Measurements from ENCODE around the gene NCOA7.

NCOA7 gene

DNA sequence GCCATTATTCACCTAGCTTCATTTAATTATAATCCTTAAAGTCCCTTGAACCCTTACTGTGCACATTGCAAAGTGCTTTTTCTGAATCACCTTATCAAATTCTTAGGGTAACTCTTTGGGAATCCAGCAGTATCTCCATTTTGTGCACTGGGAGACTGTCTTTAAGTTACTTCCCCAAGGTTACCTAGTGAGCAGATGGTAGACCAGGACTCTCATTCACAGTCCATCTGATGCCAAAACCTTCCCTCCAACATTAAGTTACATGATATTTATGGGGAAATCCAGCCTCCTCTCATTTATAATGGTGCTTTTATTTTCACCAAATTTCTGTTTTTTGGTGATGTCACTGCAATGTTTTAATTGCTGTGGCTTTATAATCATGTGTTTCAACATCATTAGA, 75.7 kb downstream of the NCOA7 start:
- Histone ChIP-seq H3K4me1 (ENCODE audit: control insufficient read depth, insufficient read depth, low read length) (no peaks in the 10 kb centered on the region), H3K9me3 (ENCODE audit: control insufficient read depth, low read length) (no peaks in the 10 kb centered on the region), H3K27me3 (ENCODE audit: control insufficient read depth, insufficient read depth, low read length, poor library complexity, severe bottlenecking) (no peaks in the 10 kb centered on the region), H3K27ac (ENCODE audit: insufficient read depth, low read depth, low read length, poor library complexity, severe bottlenecking) (no peak overlapping the region), H3K36me3 (ENCODE audit: control insufficient read depth, insufficient read depth, low read length) (no peaks in the 10 kb centered on the region), H3K4me3 (ENCODE audit: insufficient read depth, low read depth, low read length) (no peak overlapping the region)

DNA sequence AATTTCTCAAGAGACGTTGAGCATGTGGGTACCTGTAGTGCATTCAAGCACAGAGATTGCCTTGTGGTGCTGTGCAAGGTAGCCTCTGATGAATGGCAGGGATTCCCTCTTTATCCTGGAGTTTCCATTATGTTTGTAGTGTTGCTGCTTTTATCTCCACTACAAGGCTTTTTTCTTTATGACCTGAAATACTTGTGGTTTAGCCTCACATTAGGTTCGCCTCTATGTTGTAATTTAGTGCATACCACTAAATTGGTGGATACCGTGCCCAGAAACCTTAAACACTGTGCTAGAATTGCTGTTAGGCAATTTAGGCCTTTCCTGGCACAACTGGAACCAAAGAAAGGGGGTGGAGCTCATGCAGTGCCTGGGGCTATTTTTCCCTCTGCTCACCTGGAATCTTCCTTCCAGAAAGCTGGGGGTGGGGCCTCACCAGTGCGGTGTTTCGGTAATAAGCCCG, 76.8 kb downstream of the NCOA7 start:
- Histone ChIP-seq H3K4me3 (ENCODE audit: insufficient read depth, low read depth, low read length) (no peak overlapping the region), H3K36me3 (ENCODE audit: control insufficient read depth, insufficient read depth, low read length) (no peaks in the 10 kb centered on the region), H3K27me3 (ENCODE audit: control insufficient read depth, insufficient read depth, low read length, poor library complexity, severe bottlenecking) (no peaks in the 10 kb centered on the region), H3K9me3 (ENCODE audit: control insufficient read depth, low read length) (no peaks in the 10 kb centered on the region), H3K4me1 (ENCODE audit: control insufficient read depth, insufficient read depth, low read length) (no peaks in the 10 kb centered on the region), H3K27ac (ENCODE audit: insufficient read depth, low read depth, low read length, poor library complexity, severe bottlenecking) (no peak overlapping the region)
- WGBS, 2 experiments: 74 to 75% methylated on average over 6 of the region's 6 CpGs

DNA sequence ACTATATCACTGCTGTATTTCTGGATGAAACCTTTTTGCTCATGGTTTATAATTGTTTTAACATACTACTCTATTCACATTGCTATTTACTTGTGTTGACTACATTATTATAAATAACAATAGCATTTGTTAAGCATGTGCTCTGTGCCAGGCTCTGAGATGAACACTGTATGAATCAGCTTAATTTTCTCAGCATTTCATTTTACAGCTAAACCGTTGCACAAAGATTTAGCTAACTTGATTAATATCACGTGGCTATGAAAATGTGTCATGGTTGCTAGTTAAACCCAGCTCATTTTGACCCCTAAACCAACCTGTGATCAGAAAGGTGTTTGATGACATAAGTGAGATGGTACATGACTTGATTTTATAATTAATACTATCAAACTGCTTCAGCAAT, 77.5 kb downstream of the NCOA7 start:
- H3K4me1 ChIP-seq (ENCODE audit: control insufficient read depth, insufficient read depth, low read length): no peaks in the 10 kb centered on the region

DNA sequence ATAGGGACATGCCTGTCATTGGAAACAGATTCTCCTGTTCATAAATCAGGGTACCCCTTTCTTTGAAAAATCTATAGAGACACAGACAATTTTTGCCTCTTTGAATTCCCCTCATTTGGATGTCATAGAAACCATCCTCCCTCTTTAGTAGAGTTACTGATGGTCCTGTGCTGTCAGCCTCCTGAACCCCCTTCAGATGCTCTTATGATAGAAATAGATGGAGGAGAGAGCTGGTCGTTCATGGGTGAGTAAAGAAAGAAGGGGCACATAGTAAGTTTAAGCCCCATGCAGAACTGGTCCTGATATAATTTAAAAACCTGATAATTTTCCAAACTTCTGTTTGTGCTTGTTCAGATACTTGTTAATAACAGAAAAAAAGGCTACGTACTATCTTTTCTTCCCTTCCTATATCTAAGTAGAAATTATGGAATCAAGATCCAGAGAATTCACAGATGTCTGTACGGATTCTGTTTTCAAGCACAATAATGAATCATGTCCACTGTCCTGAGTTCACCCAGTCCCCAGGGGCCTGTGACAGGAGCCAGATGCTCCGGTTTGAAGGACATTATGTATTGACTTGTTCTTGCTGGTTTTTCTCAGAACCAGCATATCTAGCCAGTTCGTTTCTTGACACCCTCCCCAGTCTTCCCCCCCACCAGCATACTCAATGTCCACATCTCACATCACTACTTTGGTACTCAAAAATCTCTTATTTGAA, 78.1 kb downstream of the NCOA7 start:
- Histone ChIP-seq H3K36me3 (ENCODE audit: control insufficient read depth, insufficient read depth, low read length) (no peaks in the 10 kb centered on the region), H3K4me3 (ENCODE audit: insufficient read depth, low read depth, low read length) (no peak overlapping the region), H3K27me3 (ENCODE audit: control insufficient read depth, insufficient read depth, low read length, poor library complexity, severe bottlenecking) (no peaks in the 10 kb centered on the region), H3K9me3 (ENCODE audit: control insufficient read depth, low read length) (no peaks in the 10 kb centered on the region), H3K27ac (ENCODE audit: insufficient read depth, low read depth, low read length, poor library complexity, severe bottlenecking) (no peak overlapping the region), H3K4me1 (ENCODE audit: control insufficient read depth, insufficient read depth, low read length) (no peaks in the 10 kb centered on the region)
- WGBS, 2 experiments: 92 to 93% methylated on average over 5 of the region's 5 CpGs

More for the DNA sequence above, 77.5 kb downstream of the NCOA7 start:
- WGBS, 2 experiments: 97 to 100% methylated on average over 2 of the region's 2 CpGs
- Histone ChIP-seq H3K27ac (ENCODE audit: insufficient read depth, low read depth, low read length, poor library complexity, severe bottlenecking) (no peak overlapping the region), H3K9me3 (ENCODE audit: control insufficient read depth, low read length) (no peaks in the 10 kb centered on the region), H3K36me3 (ENCODE audit: control insufficient read depth, insufficient read depth, low read length) (no peaks in the 10 kb centered on the region), H3K4me3 (ENCODE audit: insufficient read depth, low read depth, low read length) (no peak overlapping the region), H3K27me3 (ENCODE audit: control insufficient read depth, insufficient read depth, low read length, poor library complexity, severe bottlenecking) (no peaks in the 10 kb centered on the region)

DNA sequence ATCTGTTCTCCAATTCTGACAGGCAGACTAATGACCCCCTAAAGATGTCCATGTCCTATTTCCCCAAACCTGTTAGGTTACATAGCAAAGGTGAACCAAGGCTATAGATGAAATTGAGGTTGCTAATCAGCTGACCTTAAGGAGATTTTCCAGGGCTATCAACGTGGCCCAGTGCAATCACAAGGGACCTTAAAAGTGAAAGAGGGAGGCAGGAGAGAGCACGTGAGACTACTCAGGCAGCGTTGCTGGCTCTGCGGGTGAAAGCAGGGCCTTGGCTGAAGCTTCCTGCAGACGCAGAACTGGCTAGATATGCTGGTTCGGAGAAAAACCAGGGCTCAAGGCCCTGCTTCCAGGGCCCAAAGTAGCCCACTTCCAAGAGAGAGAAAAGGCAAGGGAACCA, 78.7 kb downstream of the NCOA7 start:
- H3K27me3 ChIP-seq (ENCODE audit: control insufficient read depth, insufficient read depth, low read length, poor library complexity, severe bottlenecking): no peaks in the 10 kb centered on the region
- no peak overlapping the region for H3K27ac ChIP-seq (ENCODE audit: insufficient read depth, low read depth, low read length, poor library complexity, severe bottlenecking)
- no peaks in the 10 kb centered on the region for H3K9me3 ChIP-seq (ENCODE audit: control insufficient read depth, low read length)
- H3K4me3 ChIP-seq (ENCODE audit: insufficient read depth, low read depth, low read length): no peak overlapping the region
- no peaks in the 10 kb centered on the region for H3K4me1 ChIP-seq (ENCODE audit: control insufficient read depth, insufficient read depth, low read length)
- 87 to 92% methylated on average over 6 of the region's 6 CpGs for WGBS, 2 experiments
- H3K36me3 ChIP-seq (ENCODE audit: control insufficient read depth, insufficient read depth, low read length): no peaks in the 10 kb centered on the region

DNA sequence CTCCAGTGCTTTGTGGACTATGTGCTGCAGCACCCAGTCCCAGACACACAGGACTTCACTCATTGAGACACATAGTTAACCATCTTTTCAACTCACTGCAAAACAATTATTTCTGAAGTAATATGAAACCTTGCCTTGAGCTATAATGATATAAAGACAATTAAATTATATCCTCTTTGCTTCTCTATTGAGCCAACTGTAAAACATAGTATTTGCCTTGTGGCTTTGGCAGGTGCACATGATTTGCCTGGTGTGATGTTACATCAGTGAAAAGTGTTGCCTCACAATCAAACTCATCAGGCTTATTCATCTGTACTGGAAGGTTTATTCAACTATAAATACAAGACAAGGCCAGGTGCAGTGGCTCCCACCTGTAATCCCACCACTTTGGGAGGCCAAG, 80.6 kb downstream of the NCOA7 start:
- Histone ChIP-seq H3K4me3 (ENCODE audit: insufficient read depth, low read depth, low read length) (no peak overlapping the region), H3K9me3 (ENCODE audit: control insufficient read depth, low read length) (no peaks in the 10 kb centered on the region), H3K4me1 (ENCODE audit: control insufficient read depth, insufficient read depth, low read length) (no peaks in the 10 kb centered on the region), H3K27me3 (ENCODE audit: control insufficient read depth, insufficient read depth, low read length, poor library complexity, severe bottlenecking) (no peaks in the 10 kb centered on the region), H3K27ac (ENCODE audit: insufficient read depth, low read depth, low read length, poor library complexity, severe bottlenecking) (no peak overlapping the region), H3K36me3 (ENCODE audit: control insufficient read depth, insufficient read depth, low read length) (no peaks in the 10 kb centered on the region)

DNA sequence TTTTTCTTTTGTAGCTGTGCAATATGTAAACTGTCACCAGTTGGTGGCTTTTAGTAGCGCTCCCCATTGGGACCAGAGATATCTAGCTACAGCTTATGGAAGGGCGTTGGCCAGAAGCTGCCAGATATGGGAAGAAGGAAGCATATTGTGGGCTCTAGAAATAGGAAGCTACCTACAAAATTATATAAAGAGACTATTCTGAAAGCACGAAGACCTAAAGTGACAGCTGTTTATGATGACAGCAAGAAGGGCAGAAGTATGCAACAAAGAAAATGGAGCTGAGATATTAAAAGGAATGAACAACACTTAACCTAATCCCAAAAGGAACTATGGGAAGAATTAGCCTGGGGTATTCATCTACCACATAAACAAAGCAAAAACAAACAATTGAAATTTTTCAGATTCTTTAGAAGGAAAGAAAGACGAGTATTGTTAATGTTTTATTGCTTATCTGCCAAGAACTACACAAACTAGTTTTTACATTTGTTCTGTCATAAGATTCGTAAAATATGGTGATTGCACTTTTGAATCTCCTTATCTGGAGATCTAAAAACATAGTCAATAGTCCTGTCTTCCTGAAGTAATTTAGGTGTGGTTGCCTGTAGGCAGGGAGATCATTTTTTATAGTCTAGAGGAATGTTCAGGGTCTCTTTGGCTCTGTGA, 81.6 kb downstream of the NCOA7 start:
- Histone ChIP-seq H3K9me3 (ENCODE audit: control insufficient read depth, low read length) (no peaks in the 10 kb centered on the region), H3K4me3 (ENCODE audit: insufficient read depth, low read depth, low read length) (no peak overlapping the region), H3K4me1 (ENCODE audit: control insufficient read depth, insufficient read depth, low read length) (no peaks in the 10 kb centered on the region), H3K27ac (ENCODE audit: insufficient read depth, low read depth, low read length, poor library complexity, severe bottlenecking) (no peak overlapping the region), H3K27me3 (ENCODE audit: control insufficient read depth, insufficient read depth, low read length, poor library complexity, severe bottlenecking) (no peaks in the 10 kb centered on the region), H3K36me3 (ENCODE audit: control insufficient read depth, insufficient read depth, low read length) (no peaks in the 10 kb centered on the region)
- 93 to 100% methylated on average over 3 to 4 of the region's 5 CpGs for WGBS, 2 experiments

DNA sequence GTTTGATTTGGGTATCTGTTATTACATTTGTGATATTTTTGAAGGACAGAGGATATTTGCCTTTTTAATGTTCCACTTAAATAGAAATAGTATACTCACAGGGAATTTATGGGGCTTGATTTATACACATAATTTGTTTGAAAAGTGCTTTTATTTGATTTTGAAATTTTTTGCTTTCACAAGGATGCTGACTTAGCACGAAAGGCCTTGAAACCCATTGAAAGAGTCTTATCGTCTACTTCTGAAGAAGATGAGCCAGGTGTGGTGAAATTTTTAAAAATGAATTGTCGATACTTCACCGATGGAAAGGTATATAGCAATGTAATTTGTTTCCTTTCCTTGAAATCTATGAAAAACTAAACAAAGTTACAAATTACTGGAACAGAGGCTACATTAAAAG, 91.5 kb downstream of the NCOA7 start:
- Histone ChIP-seq H3K27me3 (ENCODE audit: control insufficient read depth, insufficient read depth, low read length, poor library complexity, severe bottlenecking) (no peaks in the 10 kb centered on the region), H3K36me3 (ENCODE audit: control insufficient read depth, insufficient read depth, low read length) (no peaks in the 10 kb centered on the region), H3K4me3 (ENCODE audit: insufficient read depth, low read depth, low read length) (no peak overlapping the region), H3K9me3 (ENCODE audit: control insufficient read depth, low read length) (no peaks in the 10 kb centered on the region), H3K4me1 (ENCODE audit: control insufficient read depth, insufficient read depth, low read length) (no peaks in the 10 kb centered on the region), H3K27ac (ENCODE audit: insufficient read depth, low read depth, low read length, poor library complexity, severe bottlenecking) (no peak overlapping the region)
- 93 to 96% methylated on average over 4 of the region's 4 CpGs for WGBS, 2 experiments

DNA sequence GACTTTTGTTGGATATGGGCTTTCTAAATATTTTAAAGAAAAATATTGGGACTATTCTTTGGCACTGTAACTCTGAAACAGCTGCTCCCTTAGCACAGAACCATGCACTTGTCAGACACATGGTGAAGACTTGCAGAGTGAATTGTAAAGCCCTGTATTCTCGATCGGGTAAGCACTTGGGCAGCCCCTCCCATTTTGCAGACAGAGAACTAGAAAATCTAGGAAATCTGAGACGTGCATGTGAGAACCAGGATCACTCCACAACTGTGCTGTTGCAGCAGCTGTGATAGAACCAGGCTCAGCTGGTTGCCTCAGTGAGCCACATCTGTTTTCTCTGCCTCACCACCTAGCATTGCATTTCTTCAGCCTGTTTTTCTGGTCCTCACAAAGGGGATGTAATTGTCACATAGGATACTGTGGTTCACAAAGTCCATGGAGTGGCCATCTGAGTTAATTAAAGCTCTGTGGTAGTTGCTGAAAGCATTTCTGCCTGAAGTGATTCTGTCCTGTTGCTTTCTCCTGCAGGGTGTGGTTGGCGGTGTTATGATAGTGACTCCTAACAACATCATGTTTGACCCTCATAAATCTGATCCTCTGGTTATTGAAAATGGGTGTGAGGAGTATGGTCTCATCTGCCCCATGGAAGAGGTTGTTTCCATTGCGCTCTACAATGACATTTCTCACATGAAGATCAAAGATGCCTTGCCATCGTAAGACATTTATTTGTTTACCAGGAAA, 94.0 kb downstream of the NCOA7 start:
- WGBS, 2 experiments: 93% methylated on average over 5 to 6 of the region's 6 CpGs
- Histone ChIP-seq H3K9me3 (ENCODE audit: control insufficient read depth, low read length) (no peaks in the 10 kb centered on the region), H3K27ac (ENCODE audit: insufficient read depth, low read depth, low read length, poor library complexity, severe bottlenecking) (no peak overlapping the region), H3K4me3 (ENCODE audit: insufficient read depth, low read depth, low read length) (no peak overlapping the region), H3K4me1 (ENCODE audit: control insufficient read depth, insufficient read depth, low read length) (no peaks in the 10 kb centered on the region), H3K27me3 (ENCODE audit: control insufficient read depth, insufficient read depth, low read length, poor library complexity, severe bottlenecking) (no peaks in the 10 kb centered on the region), H3K36me3 (ENCODE audit: control insufficient read depth, insufficient read depth, low read length) (no peaks in the 10 kb centered on the region)

DNA sequence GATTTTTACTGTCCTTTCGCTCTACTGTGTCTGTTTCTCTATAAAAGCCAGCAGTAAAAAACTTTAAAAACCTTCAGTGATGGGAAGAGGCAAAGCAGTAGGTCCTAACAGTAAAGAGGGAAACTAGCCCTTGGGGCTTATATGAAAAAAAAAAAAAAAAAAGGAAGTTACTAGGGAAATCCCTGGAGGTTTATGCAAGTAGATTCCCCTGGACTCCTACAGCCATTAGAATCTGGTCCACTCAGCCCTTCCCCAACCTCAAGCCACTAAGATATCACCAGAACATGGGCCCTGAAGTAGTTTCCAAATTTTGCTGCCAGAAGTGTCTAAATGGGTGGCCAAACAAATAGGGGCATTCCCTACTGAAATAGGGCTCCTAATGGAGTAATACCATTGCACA, 95.3 kb downstream of the NCOA7 start:
- WGBS, 2 experiments: 80 to 95% methylated on average over 1 of the region's 1 CpG
- no peaks in the 10 kb centered on the region for H3K27me3 ChIP-seq (ENCODE audit: control insufficient read depth, insufficient read depth, low read length, poor library complexity, severe bottlenecking)
- no peaks in the 10 kb centered on the region for H3K36me3 ChIP-seq (ENCODE audit: control insufficient read depth, insufficient read depth, low read length)
- no peak overlapping the region for H3K27ac ChIP-seq (ENCODE audit: insufficient read depth, low read depth, low read length, poor library complexity, severe bottlenecking)
- no peaks in the 10 kb centered on the region for H3K4me1 ChIP-seq (ENCODE audit: control insufficient read depth, insufficient read depth, low read length)
- no peak overlapping the region for H3K4me3 ChIP-seq (ENCODE audit: insufficient read depth, low read depth, low read length)
- no peaks in the 10 kb centered on the region for H3K9me3 ChIP-seq (ENCODE audit: control insufficient read depth, low read length)

Data from ectodermal cell (in vitro differentiated cells).